ENCODE measurements around the gene EME2.
A peak's percentile ranks its signal among the peaks of the same experiment; 100 is the strongest.

Gene EME2

DNA sequence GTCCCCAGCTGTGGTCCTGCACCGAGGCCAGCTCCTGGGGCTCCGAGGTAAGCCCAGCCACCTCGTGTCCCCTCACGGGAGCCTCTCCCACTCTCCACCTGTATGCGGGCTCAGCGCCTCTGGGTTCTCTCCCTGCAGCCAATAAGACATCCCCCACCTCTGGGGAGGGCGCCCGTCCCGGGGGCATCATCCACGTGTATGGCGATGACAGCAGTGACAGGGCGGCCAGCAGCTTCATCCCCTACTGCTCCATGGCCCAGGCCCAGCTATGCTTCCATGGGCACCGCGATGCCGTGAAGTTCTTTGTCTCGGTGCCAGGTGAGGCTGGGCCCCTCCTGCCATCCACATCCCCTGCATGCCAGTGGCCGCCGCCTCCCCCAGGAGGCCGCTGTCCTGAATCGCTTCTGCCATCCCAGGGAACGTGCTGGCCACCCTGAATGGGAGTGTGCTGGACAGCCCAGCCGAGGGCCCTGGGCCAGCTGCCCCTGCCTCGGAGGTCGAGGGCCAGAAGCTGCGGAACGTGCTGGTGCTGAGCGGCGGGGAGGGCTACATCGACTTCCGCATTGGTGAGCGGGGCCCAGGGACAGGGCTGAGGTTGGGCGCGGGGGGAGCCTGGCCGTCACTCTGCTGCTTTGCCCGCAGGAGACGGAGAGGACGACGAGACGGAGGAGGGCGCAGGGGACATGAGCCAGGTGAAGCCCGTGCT is 4.4 kb upstream of the EME2 start:
- Histone ChIP-seq H3K4me3 (ENCODE audit: insufficient read length, low read depth) (no peak overlapping the region), H3K4me1 (ENCODE audit: insufficient read depth, insufficient read length) (peaks cover 17% of the 10 kb centered on the region), H3K9me3 (ENCODE audit: insufficient read depth, low read length) (no peaks in the 10 kb centered on the region), H3K9ac (ENCODE audit: insufficient read length, low read depth) (no peak overlapping the region), H3K27me3 (ENCODE audit: insufficient read depth, insufficient read length) (no peaks in the 10 kb centered on the region), H3K36me3 (ENCODE audit: insufficient read depth, insufficient read length, low read length) (peaks cover 80% of the 10 kb centered on the region)
- TF ChIP-seq SUZ12 (IDR thresholded peaks at IDR 0.05; ENCODE audit: extremely low read depth, insufficient read depth, insufficient read length): no peak
- TF ChIP-seq YY1 (IDR thresholded peaks at IDR 0.05; ENCODE audit: insufficient read depth, insufficient read length): no peak
- TF ChIP-seq ZNF274 (IDR thresholded peaks at IDR 0.05; ENCODE audit: low read depth, low read length): no peak
- DNase-seq (ENCODE audit: low read depth, low spot score): no peak

DNA sequence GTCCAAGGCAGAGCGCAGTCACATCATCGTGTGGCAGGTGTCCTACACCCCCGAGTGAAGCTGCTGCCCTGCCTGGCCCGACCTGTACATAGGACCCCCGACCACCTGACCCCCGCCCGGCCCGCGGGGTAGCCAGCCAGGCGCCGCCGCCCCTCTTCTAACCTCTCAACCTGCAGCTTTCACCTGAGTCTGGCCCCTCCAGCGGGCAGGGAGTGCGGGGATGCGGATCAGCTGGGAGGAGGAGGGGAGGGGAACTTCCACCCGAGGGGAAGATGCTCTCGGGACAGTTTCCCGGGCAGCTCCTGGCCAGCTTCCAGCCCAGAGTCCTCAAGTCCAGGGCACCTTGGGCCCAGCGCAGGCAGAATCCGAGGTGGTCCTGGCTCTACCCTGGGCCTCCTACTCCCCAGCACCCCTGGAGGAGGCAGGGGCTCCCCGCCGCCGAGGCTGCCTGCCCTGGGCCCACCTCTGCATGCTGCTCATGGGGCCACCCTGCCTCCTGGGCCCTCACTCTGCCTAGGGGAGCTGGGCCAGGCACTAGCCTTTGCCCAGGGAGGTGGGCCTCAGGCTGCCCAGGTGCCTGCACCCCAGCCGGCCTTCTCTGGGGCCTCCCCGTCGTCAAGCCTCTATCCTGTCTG is 3.7 kb upstream of the EME2 start:
- peak overlapping the region; percentile 64 for H3K9ac ChIP-seq (ENCODE audit: insufficient read length, low read depth)

GRCh38 chr16:1769402-1770300 is 3.0 kb upstream of the EME2 start:
- no peak overlapping the region for H3K4me3 ChIP-seq (ENCODE audit: insufficient read length, low read depth)
- DNase-seq (ENCODE audit: low read depth, low spot score): no peak
- H3K27me3 ChIP-seq (ENCODE audit: insufficient read depth, insufficient read length): no peaks in the 10 kb centered on the region
- peaks cover 17% of the 10 kb centered on the region for H3K4me1 ChIP-seq (ENCODE audit: insufficient read depth, insufficient read length)
- TF ChIP-seq ZNF274 (IDR thresholded peaks at IDR 0.05; ENCODE audit: low read depth, low read length) (no peak), YY1 (IDR thresholded peaks at IDR 0.05; ENCODE audit: insufficient read depth, insufficient read length) (no peak), SUZ12 (IDR thresholded peaks at IDR 0.05; ENCODE audit: extremely low read depth, insufficient read depth, insufficient read length) (no peak)
- H3K36me3 ChIP-seq (ENCODE audit: insufficient read depth, insufficient read length, low read length): peaks cover 77% of the 10 kb centered on the region
- H3K9ac ChIP-seq (ENCODE audit: insufficient read length, low read depth): peak overlapping the region; percentile 64
- H3K9me3 ChIP-seq (ENCODE audit: insufficient read depth, low read length): no peaks in the 10 kb centered on the region

More for the DNA sequence above, 3.7 kb upstream of the EME2 start:
- peaks cover 77% of the 10 kb centered on the region for H3K36me3 ChIP-seq (ENCODE audit: insufficient read depth, insufficient read length, low read length)
- peaks cover 16% of the 10 kb centered on the region for H3K4me1 ChIP-seq (ENCODE audit: insufficient read depth, insufficient read length)
- no peak overlapping the region for H3K4me3 ChIP-seq (ENCODE audit: insufficient read length, low read depth)
- H3K27me3 ChIP-seq (ENCODE audit: insufficient read depth, insufficient read length): no peaks in the 10 kb centered on the region
- DNase-seq (ENCODE audit: low read depth, low spot score): no peak
- H3K9me3 ChIP-seq (ENCODE audit: insufficient read depth, low read length): no peaks in the 10 kb centered on the region
- TF ChIP-seq YY1 (IDR thresholded peaks at IDR 0.05; ENCODE audit: insufficient read depth, insufficient read length) (no peak), ZNF274 (IDR thresholded peaks at IDR 0.05; ENCODE audit: low read depth, low read length) (no peak), SUZ12 (IDR thresholded peaks at IDR 0.05; ENCODE audit: extremely low read depth, insufficient read depth, insufficient read length) (no peak)

GRCh38 chr16:1770328-1771187 is 2.1 kb upstream of the EME2 start:
- TF ChIP-seq SUZ12 (IDR thresholded peaks at IDR 0.05; ENCODE audit: extremely low read depth, insufficient read depth, insufficient read length): no peak
- TF ChIP-seq ZNF274 (IDR thresholded peaks at IDR 0.05; ENCODE audit: low read depth, low read length): no peak
- peaks cover 77% of the 10 kb centered on the region for H3K36me3 ChIP-seq (ENCODE audit: insufficient read depth, insufficient read length, low read length)
- no peak for DNase-seq (ENCODE audit: low read depth, low spot score)

DNA sequence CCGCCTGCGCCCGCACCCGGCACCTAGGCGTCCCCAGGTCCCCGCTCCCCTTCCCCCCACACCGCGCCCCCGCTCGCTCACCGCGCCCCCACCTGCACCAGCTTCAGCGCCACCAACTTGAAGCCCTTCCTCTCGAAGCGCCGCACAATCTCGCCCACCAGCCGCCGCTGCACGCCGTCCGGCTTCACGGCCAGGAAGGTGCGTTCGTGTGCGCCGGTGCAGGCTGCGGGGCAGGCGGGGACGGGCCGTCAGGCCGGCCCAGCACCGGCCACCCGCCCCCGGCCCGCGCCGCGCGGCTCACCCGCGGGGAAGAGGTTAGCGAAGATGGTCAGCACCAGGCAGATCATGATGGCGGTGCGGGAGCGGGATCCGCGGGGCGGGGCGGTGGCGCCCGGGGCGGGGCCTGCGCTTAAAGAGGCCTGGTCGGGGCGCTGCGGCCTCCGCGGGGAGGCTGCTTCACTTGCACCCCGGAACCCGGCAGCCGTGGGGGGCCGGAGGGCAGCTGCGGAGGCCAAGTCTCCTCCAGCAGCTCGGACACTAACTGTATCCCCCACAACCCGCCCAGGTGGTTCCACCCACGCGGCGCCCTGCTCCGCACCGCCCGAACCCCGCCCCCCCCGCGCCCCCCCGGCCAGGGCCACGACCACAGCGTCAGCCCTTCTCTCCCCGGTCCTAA is 1.3 kb upstream of the EME2 start, which contains the start of gene NME3:
TSS of gene NME3 (minus strand) at position 356 of the 676 bp plus-strand sequence. CDS start at position 347, 9 bp downstream.
- H3K4me1 ChIP-seq (ENCODE audit: insufficient read depth, insufficient read length): peaks cover 17% of the 10 kb centered on the region
- peak; percentile 46 for DNase-seq (ENCODE audit: low read depth, low spot score)
- peaks cover 77% of the 10 kb centered on the region for H3K36me3 ChIP-seq (ENCODE audit: insufficient read depth, insufficient read length, low read length)
- no peaks in the 10 kb centered on the region for H3K27me3 ChIP-seq (ENCODE audit: insufficient read depth, insufficient read length)
- TF ChIP-seq YY1 (IDR thresholded peaks at IDR 0.05; ENCODE audit: insufficient read depth, insufficient read length) (no peak), ZNF274 (IDR thresholded peaks at IDR 0.05; ENCODE audit: low read depth, low read length) (no peak), SUZ12 (IDR thresholded peaks at IDR 0.05; ENCODE audit: extremely low read depth, insufficient read depth, insufficient read length) (no peak)
- H3K4me3 ChIP-seq (ENCODE audit: insufficient read length, low read depth): peak within 1 kb of the TSS; percentile 97
- H3K9me3 ChIP-seq (ENCODE audit: insufficient read depth, low read length): no peaks in the 10 kb centered on the region
- peak within 1 kb of the TSS; percentile 99 for H3K9ac ChIP-seq (ENCODE audit: insufficient read length, low read depth)

More at GRCh38 chr16:1770328-1771187, 2.1 kb upstream of the EME2 start:
- Histone ChIP-seq H3K4me3 (ENCODE audit: insufficient read length, low read depth) (peak overlapping the region; percentile 97), H3K4me1 (ENCODE audit: insufficient read depth, insufficient read length) (peaks cover 17% of the 10 kb centered on the region), H3K9ac (ENCODE audit: insufficient read length, low read depth) (peak overlapping the region; percentile 99), H3K9me3 (ENCODE audit: insufficient read depth, low read length) (no peaks in the 10 kb centered on the region), H3K27me3 (ENCODE audit: insufficient read depth, insufficient read length) (no peaks in the 10 kb centered on the region)

- Histone ChIP-seq H3K9me3 (ENCODE audit: insufficient read depth, low read length) (no peaks in the 10 kb centered on the region), H3K4me1 (ENCODE audit: insufficient read depth, insufficient read length) (peaks cover 17% of the 10 kb centered on the region), H3K36me3 (ENCODE audit: insufficient read depth, insufficient read length, low read length) (peaks cover 77% of the 10 kb centered on the region), H3K27me3 (ENCODE audit: insufficient read depth, insufficient read length) (no peaks in the 10 kb centered on the region), H3K4me3 (ENCODE audit: insufficient read length, low read depth) (peak overlapping the region; percentile 97), H3K9ac (ENCODE audit: insufficient read length, low read depth) (peak overlapping the region; percentile 99)
- no peak for TF ChIP-seq YY1 (IDR thresholded peaks at IDR 0.05; ENCODE audit: insufficient read depth, insufficient read length)
- no peak for TF ChIP-seq SUZ12 (IDR thresholded peaks at IDR 0.05; ENCODE audit: extremely low read depth, insufficient read depth, insufficient read length)
- TF ChIP-seq ZNF274 (IDR thresholded peaks at IDR 0.05; ENCODE audit: low read depth, low read length): no peak
- no peak for DNase-seq (ENCODE audit: low read depth, low spot score)
These were observed 697 bp upstream of the EME2 start for GRCh38 chr16:1771864-1772361.
